Measurements from ENCODE around the gene CD2BP2. TPM values are rescaled to one million over a fixed set of nuclear protein-coding genes. Genes with fewer than 3 reads are reported as not detected.
"Not testable (repeated sequence)": the region's sequence is repeated elsewhere in the genome, so short reads cannot be mapped to it uniquely, and the experiment has no call there.

The CD2BP2 gene
- total RNA-seq, 4 donors from 2014 or later = 33.6 to 43.2 (median 38.5) TPM

GRCh38 chr16:30397776-30398660, 42.9 kb upstream of the CD2BP2 start:
- TF ChIP-seq, protein P1, sequence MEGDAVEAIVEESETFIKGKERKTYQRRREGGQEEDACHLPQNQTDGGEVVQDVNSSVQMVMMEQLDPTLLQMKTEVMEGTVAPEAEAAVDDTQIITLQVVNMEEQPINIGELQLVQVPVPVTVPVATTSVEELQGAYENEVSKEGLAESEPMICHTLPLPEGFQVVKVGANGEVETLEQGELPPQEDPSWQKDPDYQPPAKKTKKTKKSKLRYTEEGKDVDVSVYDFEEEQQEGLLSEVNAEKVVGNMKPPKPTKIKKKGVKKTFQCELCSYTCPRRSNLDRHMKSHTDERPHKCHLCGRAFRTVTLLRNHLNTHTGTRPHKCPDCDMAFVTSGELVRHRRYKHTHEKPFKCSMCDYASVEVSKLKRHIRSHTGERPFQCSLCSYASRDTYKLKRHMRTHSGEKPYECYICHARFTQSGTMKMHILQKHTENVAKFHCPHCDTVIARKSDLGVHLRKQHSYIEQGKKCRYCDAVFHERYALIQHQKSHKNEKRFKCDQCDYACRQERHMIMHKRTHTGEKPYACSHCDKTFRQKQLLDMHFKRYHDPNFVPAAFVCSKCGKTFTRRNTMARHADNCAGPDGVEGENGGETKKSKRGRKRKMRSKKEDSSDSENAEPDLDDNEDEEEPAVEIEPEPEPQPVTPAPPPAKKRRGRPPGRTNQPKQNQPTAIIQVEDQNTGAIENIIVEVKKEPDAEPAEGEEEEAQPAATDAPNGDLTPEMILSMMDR (IDR thresholded peaks at IDR 0.05) = no peak
- TF ChIP-seq POLR2A (IDR thresholded peaks at IDR 0.05) = no peak
- DNase-seq (ENCODE audit: low spot score in 2 of 2) = no peak
- H3K4me3 ChIP-seq (ENCODE audit: low read depth, poor library complexity, severe bottlenecking) = no peak overlapping the region
- WGBS, 2 donors = 84 to 89% methylated on average over 19 to 32 of the region's 42 CpGs
- intact Hi-C loops (cut with DNase I; ENCODE audit: low total_unique reads) = no loop called here

GRCh38 chr16:30397056-30397455, 41.9 kb upstream of the CD2BP2 start:
- TF ChIP-seq, protein P1 (IDR thresholded peaks at IDR 0.05) = no peak
- no peak for TF ChIP-seq POLR2A (IDR thresholded peaks at IDR 0.05)
- 77 to 82% methylated on average over 4 of the region's 4 CpGs for WGBS, 2 donors
- intact Hi-C loops (cut with DNase I; ENCODE audit: low total_unique reads) = no loop called here
- DNase-seq (ENCODE audit: low spot score in 2 of 2) = no peak
- H3K4me3 ChIP-seq (ENCODE audit: low read depth, poor library complexity, severe bottlenecking) = no peak overlapping the region

DNA sequence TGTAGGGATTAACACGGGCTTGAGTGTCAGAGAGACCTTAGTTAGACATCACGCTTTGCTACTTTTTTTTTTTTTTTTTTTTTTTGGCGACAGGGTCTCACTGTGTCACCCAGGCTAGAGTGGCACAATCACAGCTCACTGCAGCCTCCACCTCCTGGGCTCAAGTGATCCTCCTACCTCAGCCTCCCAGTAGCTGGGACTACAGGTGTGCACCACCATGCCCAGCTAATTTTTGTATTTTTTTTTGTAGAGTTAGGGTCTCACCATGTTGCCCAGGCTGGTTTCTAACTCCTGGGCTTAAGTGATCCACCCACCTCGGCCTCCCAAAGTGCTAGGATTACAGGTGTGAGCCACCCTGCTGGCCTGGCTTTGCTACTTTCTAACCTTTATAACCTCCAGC, 41.5 kb upstream of the CD2BP2 start:
- intact Hi-C loops (cut with DNase I; ENCODE audit: low total_unique reads); H3K4me3 ChIP-seq (ENCODE audit: low read depth, poor library complexity, severe bottlenecking); DNase-seq (ENCODE audit: low spot score in 2 of 2): not testable (repeated sequence)
- WGBS, 2 donors = 82% methylated on average over 4 of the region's 4 CpGs

GRCh38 chr16:30395992-30396585, 41.0 kb upstream of the CD2BP2 start:
- intact Hi-C loops (cut with DNase I; ENCODE audit: low total_unique reads) = no loop called here
- H3K4me3 ChIP-seq (ENCODE audit: low read depth, poor library complexity, severe bottlenecking) = peak overlapping the region; percentile 74
- no peak for DNase-seq (ENCODE audit: low spot score in 2 of 2)
- 14 to 15% methylated on average over 13 of the region's 13 CpGs for whole genome bisulfite sequencing, 2 donors
- TF ChIP-seq POLR2A (IDR thresholded peaks at IDR 0.05) = no peak
- TF ChIP-seq, protein P1 (IDR thresholded peaks at IDR 0.05) = no peak

DNA sequence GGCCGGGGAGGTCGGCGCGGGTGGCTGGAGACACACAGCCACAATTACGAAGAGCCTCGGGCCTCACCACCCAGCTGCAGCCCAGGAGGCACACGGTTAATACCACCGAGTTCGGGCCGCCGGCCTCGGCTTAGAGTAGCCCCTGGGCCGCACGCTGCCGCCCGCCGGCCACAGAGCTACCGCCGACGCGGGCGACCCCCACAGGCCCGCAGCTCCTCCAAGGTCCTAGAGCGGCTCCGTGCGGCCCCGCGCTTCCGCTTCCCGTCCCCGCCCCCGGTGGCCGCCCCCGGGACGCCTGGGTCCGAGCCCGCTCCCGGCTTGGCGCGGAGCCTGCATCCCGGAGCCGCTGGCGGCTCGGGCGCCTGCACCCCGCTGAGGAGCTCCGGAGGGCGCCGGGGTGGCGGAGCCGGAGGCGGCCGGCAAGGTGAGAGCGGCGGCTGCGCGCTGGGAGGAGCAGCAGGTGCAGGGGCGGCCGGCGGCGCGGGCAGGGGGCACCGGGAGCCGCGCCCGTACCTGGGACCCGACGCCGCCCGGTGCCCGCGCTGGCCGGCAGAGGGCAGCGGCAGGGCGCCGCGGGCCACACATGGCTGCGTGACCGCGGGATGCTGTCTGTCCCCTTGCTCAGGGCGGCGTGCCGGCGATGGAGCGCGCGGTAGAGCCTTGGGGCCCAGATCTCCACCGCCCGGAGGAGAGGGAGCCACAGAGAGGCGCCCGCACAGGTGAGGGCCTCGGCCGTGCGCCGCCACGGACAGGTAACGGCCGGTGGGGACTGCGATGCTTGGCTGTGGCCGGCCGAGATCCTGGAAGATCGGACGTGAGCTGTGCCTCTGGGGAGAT, 40.3 kb upstream of the CD2BP2 start, which contains the start of gene ZNF48:
TSS of gene ZNF48 (plus strand) at position 266 of the 837 bp plus-strand sequence. CDS start at position 641, 375 bp downstream.
- DNase-seq (ENCODE audit: low spot score in 2 of 2) = peak; percentile 65 to 93
- H3K4me3 ChIP-seq (ENCODE audit: low read depth, poor library complexity, severe bottlenecking) = peak within 1 kb of the TSS; percentile 74
- 0 to 1% methylated on average over 19 to 47 of the region's 103 CpGs for WGBS, 2 donors
- TF ChIP-seq, protein P1 (IDR thresholded peaks at IDR 0.05) = peak in 1 of 3 donors; percentile 40
- TF ChIP-seq POLR2A (IDR thresholded peaks at IDR 0.05) = no peak
- intact Hi-C loops (cut with DNase I; ENCODE audit: low total_unique reads) = no loop called here

All from lower leg skin (tissue), 4 donors.